NCI-H82 (cell line): ENCODE results near the gene OTOG.

Experiments used
- DNase-seq: peaks from one replicate; lab custom pipeline; 2025; lab: John Stamatoyannopoulos, UW

Gene OTOG

GRCh38 chr11:17650127-17650911 is 103.3 kb downstream of the OTOG start:
- DNase-seq: peak; percentile 54

- DNase-seq: no peak
These were observed 104.0 kb downstream of the OTOG start for GRCh38 chr11:17651061-17651460.

GRCh38 chr11:17651681-17652080 is 104.6 kb downstream of the OTOG start:
- peak; percentile 58 for DNase-seq

GRCh38 chr11:17652556-17652955 is 105.5 kb downstream of the OTOG start:
- DNase-seq: no peak

GRCh38 chr11:17653611-17654010 is 106.6 kb downstream of the OTOG start:
- DNase-seq: peak; percentile 62

GRCh38 chr11:17655682-17656081 is 108.6 kb downstream of the OTOG start:
- no peak for DNase-seq

- DNase-seq: no peak
These were observed 111.2 kb downstream of the OTOG start for GRCh38 chr11:17658211-17658610.

GRCh38 chr11:17668166-17668565 is 121.1 kb downstream of the OTOG start:
- DNase-seq: peak; percentile 53

- no peak for DNase-seq
These were observed 125.4 kb downstream of the OTOG start for GRCh38 chr11:17672469-17672868.

GRCh38 chr11:17673951-17674350 is 126.9 kb downstream of the OTOG start:
- DNase-seq: no peak

GRCh38 chr11:17682848-17683247 is 135.8 kb downstream of the OTOG start:
- no peak for DNase-seq

GRCh38 chr11:17683377-17684161 is 136.5 kb downstream of the OTOG start:
- DNase-seq: peak; percentile 46

GRCh38 chr11:17684550-17684949 is 137.5 kb downstream of the OTOG start:
- no peak for DNase-seq

- DNase-seq: peak; percentile 90
These were observed 139.3 kb downstream of the OTOG start for GRCh38 chr11:17686231-17686980.

- DNase-seq: peak; percentile 93
These were observed 141.0 kb downstream of the OTOG start for GRCh38 chr11:17687946-17688670.

GRCh38 chr11:17691550-17691949 is 144.5 kb downstream of the OTOG start:
- DNase-seq: peak; percentile 69

- no peak for DNase-seq
These were observed 144.9 kb downstream of the OTOG start for GRCh38 chr11:17691976-17692375.

GRCh38 chr11:17692931-17693330 is 145.9 kb downstream of the OTOG start:
- DNase-seq: no peak

- DNase-seq: no peak
These were observed 146.5 kb downstream of the OTOG start for GRCh38 chr11:17693531-17693930.

GRCh38 chr11:17694494-17695110 is 147.5 kb downstream of the OTOG start:
- no peak for DNase-seq
